Stimulated activated CD8-positive, alpha-beta memory T cell treated with anti-CD3 and anti-CD28 coated beads, Interleukin-4, amount 100 ng/mL, for 24 hours (primary cell): ENCODE results near the gene POLDIP3.

Source experiments
- DNase-seq: peaks from one replicate; pipeline ENCODE4 v3.0.0-alpha.2; 2020; ENCODE audit warnings: low read depth

The POLDIP3 gene

GRCh38 chr22:42614312-42615091 lies at the start of gene POLDIP3:
Gene POLDIP3, minus strand, starts transcription at chr22:42614883. Its CDS starts 26 bp downstream, at chr22:42614857.
- DNase-seq: peak; percentile 97

- peak; percentile 70 for DNase-seq
Observed at GRCh38 chr22:42661985-42662831, 47.5 kb upstream of the POLDIP3 start.

- DNase-seq: no peak
Observed at GRCh38 chr22:42656578-42656977, 41.9 kb upstream of the POLDIP3 start.

- DNase-seq: no peak
Observed at GRCh38 chr22:42655693-42656092, 41.0 kb upstream of the POLDIP3 start.

GRCh38 chr22:42654436-42655073 lies 39.9 kb upstream of the POLDIP3 start:
- DNase-seq: no peak

GRCh38 chr22:42653999-42654398 lies 39.3 kb upstream of the POLDIP3 start:
- no peak for DNase-seq

- DNase-seq: no peak
Observed at GRCh38 chr22:42651134-42651533, 36.5 kb upstream of the POLDIP3 start.

- DNase-seq: peak; percentile 71
Observed at GRCh38 chr22:42649246-42650099, 34.8 kb upstream of the POLDIP3 start, which contains the start of gene CYB5R3. Gene CYB5R3, minus strand, starts transcription at chr22:42649392. Its CDS starts 77 bp downstream, at chr22:42649315.

- peak; percentile 27 for DNase-seq
Observed at GRCh38 chr22:42648368-42649245, 33.9 kb upstream of the POLDIP3 start.

GRCh38 chr22:42648017-42648367 lies 33.3 kb upstream of the POLDIP3 start:
- no peak for DNase-seq

GRCh38 chr22:42646569-42647525 lies 32.2 kb upstream of the POLDIP3 start:
- no peak for DNase-seq

GRCh38 chr22:42645938-42646568 lies 31.4 kb upstream of the POLDIP3 start:
- DNase-seq: no peak

GRCh38 chr22:42645341-42645937 lies 30.8 kb upstream of the POLDIP3 start:
- DNase-seq: no peak

GRCh38 chr22:42644422-42645340 lies 30.0 kb upstream of the POLDIP3 start:
- no peak for DNase-seq

GRCh38 chr22:42643634-42644421 lies 29.1 kb upstream of the POLDIP3 start:
- DNase-seq: no peak

- no peak for DNase-seq
Observed at GRCh38 chr22:42642806-42643633, 28.3 kb upstream of the POLDIP3 start.
